Head of caudate nucleus (tissue), 42 donors: ENCODE measurements around the gene MYH7B.

Experiments
- DNase-seq, 42 donors: peaks; one replicate each; pipeline versions ENCODE4 v3.0.0 to v3.0.0-alpha.2; 2020 to 2021; ENCODE audit warnings: mixed read lengths in 7 of 42
- intact Hi-C: fragments of 100-400 bp; cut with DNase I; formaldehyde crosslinking; loops from one replicate; pipeline ENCODE4 v1.15.0; 2022

The MYH7B gene

GRCh38 chr20:34970846-34971560, 15.3 kb downstream of the MYH7B start:
- intact Hi-C loops, result no loop called here
- peak in 5 of 42 donors; percentile 15 to 59 (median 36) for DNase-seq

GRCh38 chr20:34971561-34972235, 16.0 kb downstream of the MYH7B start:
- intact Hi-C loops, result no loop called here
- DNase-seq, result peak in 1 of 42 donors; percentile 7

DNA sequence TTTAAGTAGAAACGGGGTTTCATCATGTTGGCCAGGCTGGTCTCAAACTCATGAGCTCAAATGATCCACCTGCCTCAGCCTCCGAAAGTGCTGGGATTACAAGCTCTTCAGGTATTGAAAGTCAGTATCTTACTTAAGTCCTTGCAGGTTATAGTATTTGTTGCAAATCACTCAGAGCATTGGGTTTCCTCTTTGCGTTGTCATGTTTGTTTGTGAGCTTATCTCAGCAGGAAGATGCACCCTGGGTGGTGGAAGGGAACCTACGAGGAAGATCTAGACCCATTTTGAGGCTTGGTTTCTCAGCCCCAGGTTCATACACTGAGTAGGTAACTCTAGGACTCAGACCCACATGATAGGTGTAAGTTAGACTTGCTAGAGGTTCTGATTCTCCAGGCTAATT, 18.6 kb downstream of the MYH7B start:
- intact Hi-C loops, result no loop called here
- no peak for DNase-seq

DNA sequence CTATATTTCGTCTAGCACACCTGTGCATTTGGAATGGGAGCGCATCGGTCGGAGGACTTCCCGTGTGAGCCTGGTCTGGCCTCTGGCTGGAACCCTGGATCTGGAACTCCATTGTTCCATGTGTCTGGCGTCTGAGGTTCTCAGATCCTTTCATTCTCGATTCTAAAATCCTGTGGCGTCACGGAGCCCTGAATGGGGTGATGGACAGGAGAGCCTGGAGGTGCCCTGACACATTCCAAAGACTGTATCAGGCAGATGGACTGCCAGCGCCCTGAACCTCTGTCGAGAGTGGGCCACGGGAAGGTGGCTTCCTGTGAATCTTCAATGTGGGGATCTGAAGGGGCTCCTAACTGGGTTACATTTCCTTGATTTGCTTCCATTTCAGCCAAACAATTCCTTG, 20.6 kb downstream of the MYH7B start:
- DNase-seq, result no peak
- intact Hi-C loops, result no loop called here

GRCh38 chr20:34977365-34978091, 21.9 kb downstream of the MYH7B start:
- DNase-seq, result no peak
- intact Hi-C loops, result no loop called here

GRCh38 chr20:34978092-34978744, 22.6 kb downstream of the MYH7B start:
- intact Hi-C loops, result no loop called here
- DNase-seq, result no peak

GRCh38 chr20:34979366-34980153, 23.9 kb downstream of the MYH7B start:
- no peak for DNase-seq
- intact Hi-C loops, result no loop called here

GRCh38 chr20:34980543-34981233, 25.0 kb downstream of the MYH7B start:
- no peak for DNase-seq
- intact Hi-C loops, result no loop called here

GRCh38 chr20:34982270-34983088, 26.8 kb downstream of the MYH7B start:
- intact Hi-C loops, result no loop called here

DNA sequence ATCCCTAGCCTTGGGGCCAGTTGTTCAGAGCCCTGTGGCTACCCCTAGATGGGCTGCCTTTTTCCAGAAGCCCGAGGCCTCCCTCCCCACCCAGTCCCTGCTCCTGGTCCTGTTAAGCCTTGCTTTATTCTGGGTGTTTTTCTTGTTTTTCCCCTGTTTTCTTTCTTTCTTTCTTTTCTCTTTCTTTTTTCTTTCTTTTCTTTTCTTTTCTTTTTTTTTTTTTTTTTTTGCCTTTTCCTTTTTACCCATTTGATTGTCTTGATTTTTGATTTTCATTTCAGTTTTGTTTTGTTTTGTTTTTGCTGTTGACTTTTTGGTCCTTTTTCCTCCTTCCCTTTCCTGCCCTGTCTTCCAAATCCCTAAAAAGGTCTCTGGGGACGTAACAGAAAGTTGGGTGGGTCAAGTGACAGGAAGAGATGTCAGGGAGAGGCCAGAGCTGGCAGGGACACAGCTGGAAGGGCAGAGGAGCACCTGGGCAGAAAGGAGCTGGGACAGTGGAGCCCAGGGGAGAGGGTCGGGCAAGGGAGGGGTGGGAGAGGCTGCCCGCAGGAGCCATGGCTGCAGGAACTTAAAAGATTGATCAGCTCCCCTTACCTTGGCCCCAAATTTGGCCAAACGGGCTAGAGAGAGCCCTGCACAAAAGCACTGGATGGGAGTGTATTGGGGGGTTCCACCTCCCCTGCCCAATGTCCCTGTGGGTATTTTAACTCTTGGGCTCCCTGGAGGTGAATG, 27.6 kb downstream of the MYH7B start:
- no peak for DNase-seq
- intact Hi-C loops, result no loop called here

More at GRCh38 chr20:34982270-34983088, 26.8 kb downstream of the MYH7B start:
- no peak for DNase-seq

DNA sequence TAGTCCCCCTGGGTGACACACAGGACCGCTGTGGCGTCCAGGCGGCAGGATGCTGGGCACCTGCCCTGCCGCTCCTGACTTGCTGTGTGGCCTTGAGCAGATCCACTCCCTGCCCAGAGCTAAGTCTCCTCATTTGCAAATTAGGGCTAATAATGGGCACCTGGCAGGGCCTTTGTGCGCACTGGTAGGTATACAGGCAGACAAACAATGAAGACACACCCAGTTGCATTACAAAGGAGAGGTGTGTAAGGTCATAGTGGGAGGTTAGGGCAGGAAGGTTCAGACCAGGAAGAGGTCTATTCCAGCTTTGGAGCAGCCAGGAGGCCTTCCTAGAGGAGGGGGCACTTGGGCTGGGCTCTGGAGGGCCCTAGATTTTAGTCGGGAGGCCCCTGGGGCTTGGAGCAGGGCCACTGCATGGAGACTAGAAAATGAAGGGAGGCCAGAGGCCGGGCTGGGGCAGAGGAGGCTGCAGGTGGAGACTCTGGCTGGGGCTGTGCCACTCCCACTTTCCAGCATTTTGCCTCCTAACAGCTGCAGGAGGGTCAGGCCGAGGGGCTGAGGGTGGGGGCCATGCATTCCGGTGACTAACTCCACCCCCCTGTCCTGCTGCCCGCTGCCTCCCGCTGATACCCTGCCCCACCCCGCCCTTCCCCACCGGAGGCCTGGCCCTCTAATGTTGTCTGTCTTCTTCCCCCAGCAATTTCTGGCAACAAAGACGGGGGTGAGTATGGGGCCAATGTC, 28.5 kb downstream of the MYH7B start:
- intact Hi-C loops, result no loop called here
- no peak for DNase-seq

DNA sequence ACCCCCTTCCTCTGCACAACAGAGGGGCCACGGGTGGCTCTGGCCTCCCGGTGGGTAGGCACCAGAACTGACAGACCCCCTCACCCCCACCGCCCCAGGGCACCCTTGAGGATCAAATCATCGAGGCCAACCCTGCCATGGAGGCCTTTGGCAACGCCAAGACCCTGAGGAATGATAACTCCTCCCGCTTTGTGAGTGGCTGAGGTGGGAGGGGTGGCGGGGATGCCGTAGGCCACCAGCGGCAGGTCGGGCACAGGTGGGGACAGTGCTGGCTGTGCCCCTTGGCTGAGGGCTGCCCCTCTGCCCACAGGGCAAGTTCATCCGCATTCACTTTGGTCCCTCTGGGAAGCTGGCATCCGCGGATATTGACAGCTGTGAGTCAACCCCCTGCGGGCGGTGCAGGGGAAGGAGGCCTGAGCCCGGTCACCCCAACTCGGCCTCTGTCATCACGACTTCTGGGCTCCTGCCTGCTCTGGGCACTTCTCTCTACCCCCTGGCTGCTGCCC, 29.1 kb downstream of the MYH7B start:
- intact Hi-C loops, result no loop called here
- no peak for DNase-seq

- intact Hi-C loops, result no loop called here
- DNase-seq, result no peak
These were observed 30.0 kb downstream of the MYH7B start for GRCh38 chr20:34985461-34986310.

DNA sequence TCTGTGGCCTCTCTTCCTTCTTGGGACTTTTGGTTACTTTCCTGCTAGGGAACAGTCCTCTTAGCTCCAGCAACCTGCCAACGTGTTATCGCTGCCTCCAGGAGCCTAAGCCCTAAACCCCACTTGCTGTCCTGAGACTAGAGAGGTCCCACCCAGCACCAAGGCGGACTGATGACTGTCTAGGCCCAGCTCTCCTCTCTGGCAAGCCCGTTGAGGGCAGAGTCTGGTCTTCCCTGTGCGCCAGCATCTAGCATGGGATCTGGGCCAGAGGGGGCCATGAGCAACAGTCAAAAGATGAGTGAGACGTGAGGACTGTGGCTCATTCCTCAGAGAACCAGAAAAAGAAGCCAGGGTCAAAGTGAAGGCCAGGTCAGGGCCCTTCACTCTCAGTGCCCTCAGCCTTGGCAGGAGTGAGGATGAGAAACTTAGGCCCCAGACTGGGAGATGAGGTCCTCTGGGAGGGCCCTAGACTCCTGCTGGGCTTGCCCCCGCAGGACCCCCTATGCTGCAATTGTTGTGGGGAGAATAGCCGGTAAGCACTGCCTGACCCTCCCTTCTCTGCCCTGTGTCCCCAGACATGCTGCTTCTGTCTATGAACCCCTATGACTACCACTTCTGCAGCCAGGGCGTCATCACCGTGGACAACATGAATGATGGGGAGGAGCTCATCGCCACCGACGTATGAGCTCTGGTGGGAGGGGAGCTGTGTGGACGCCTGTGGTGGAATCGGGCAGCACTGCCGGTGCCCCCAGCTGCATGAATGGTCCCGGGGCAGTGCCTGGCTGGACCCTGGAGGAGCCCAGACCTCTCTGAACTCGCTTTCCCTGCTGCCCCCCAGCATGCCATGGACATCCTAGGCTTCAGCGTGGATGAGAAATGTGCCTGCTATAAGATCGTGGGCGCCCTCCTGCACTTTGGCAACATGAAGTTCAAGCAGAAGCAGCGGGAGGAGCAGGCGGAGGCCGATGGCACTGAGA, 30.9 kb downstream of the MYH7B start:
- DNase-seq, result no peak

More for the DNA sequence above, 30.9 kb downstream of the MYH7B start:
- intact Hi-C loops, result no loop called here
